IMR-90 (cell line): ENCODE measurements around the gene ZNF44. TPM values are rescaled to one million over a fixed set of nuclear protein-coding genes. Genes with fewer than 3 reads are reported as not detected.

ENCODE experiments used
- ATAC-seq: fragments of 200-7000 bp; cut with Tn5 transposase; 2 replicates; pipeline ENCODE4 v1.9.1; 2020; ENCODE audit warnings: low read depth, mild to moderate bottlenecking, moderate library complexity
- BruUV-seq: library from RNA; stranded (reverse); fragments of 400-500 nt; replicated peaks from 2 replicates; lab custom pipeline; 2021; lab: Mats Ljungman, UMichigan
- CTCF ChIA-PET: fragments of 300-600 bp; formaldehyde crosslinking; extraction: SDS; loops from one replicate; lab custom pipeline; 2021; ENCODE audit warnings: antibody characterized with exemption; lab: Yijun Ruan, JAX
- POLR2A ChIA-PET: fragments of 300-600 bp; sonication (Branson Sonifier 250); formaldehyde crosslinking; loops from one replicate; lab custom pipeline; 2022; ENCODE audit warnings: antibody characterized with exemption; ENCODE audit not compliant: unreplicated experiment; lab: Charles Lee
- DNase-seq: peaks from one replicate; pipeline ENCODE4 v3.0.0; 2013
- H2AFZ ChIP-seq: replicated peaks from 2 replicates; pipeline ENCODE3; 2013; ENCODE audit warnings: low read length, mild to moderate bottlenecking; ENCODE audit not compliant: poor library complexity
- H2AK5ac ChIP-seq: 2 replicates; pipeline ENCODE4 v1.6.1; 2013; ENCODE audit warnings: low read depth, low read length, inconsistent platforms
- H2AK9ac ChIP-seq: replicated peaks from 2 replicates; pipeline ENCODE3; 2013; ENCODE audit warnings: mild to moderate bottlenecking, low read depth, low read length, moderate library complexity; ENCODE audit not compliant: poor library complexity
- H2BK120ac ChIP-seq: 2 replicates; pipeline ENCODE4 v1.6.1; 2013; ENCODE audit warnings: low read depth, low read length, inconsistent platforms
- H2BK15ac ChIP-seq: 3 replicates; pipeline ENCODE4 v1.6.1; 2013; ENCODE audit warnings: low read depth, low read length, inconsistent platforms
- H2BK20ac ChIP-seq: 2 replicates; pipeline ENCODE4 v1.6.1; 2013; ENCODE audit warnings: low read depth, mild to moderate bottlenecking, inconsistent platforms, low read length, moderate library complexity
- H2BK5ac ChIP-seq: 2 replicates; pipeline ENCODE4 v1.6.1; 2013; ENCODE audit warnings: mild to moderate bottlenecking, low read depth, low read length, inconsistent platforms; ENCODE audit not compliant: poor library complexity, severe bottlenecking
- H3K14ac ChIP-seq: replicated peaks from 2 replicates; pipeline ENCODE4 v1.6.1; 2013; ENCODE audit warnings: low read depth, low read length, inconsistent platforms
- H3K18ac ChIP-seq: 2 replicates; pipeline ENCODE4 v1.6.1; 2013; ENCODE audit warnings: low read depth, low read length, control low read depth
- H3K23ac ChIP-seq: 2 replicates; pipeline ENCODE4 v1.6.1; 2013; ENCODE audit warnings: low read depth, low read length, inconsistent platforms
- H3K27ac ChIP-seq: 2 replicates; pipeline ENCODE4 v1.5.1; 2013; ENCODE audit warnings: mild to moderate bottlenecking, control low read depth, low read length; ENCODE audit not compliant: insufficient read depth
- H3K27me3 ChIP-seq: 2 replicates; pipeline ENCODE4 v1.6.1; 2013; ENCODE audit warnings: low read length; ENCODE audit not compliant: control insufficient read depth, insufficient read depth
- H3K36me3 ChIP-seq: 2 replicates; pipeline ENCODE4 v1.6.1; 2013; ENCODE audit warnings: low read length, mixed read lengths; ENCODE audit not compliant: control insufficient read depth, insufficient read depth
- H3K4ac ChIP-seq: 2 replicates; pipeline ENCODE4 v1.6.1; 2013; ENCODE audit warnings: low read depth, low read length, inconsistent platforms
- H3K4me1 ChIP-seq: 2 replicates; pipeline ENCODE4 v1.6.1; 2013; ENCODE audit warnings: low read length, mixed read lengths; ENCODE audit not compliant: control insufficient read depth, insufficient read depth
- H3K4me2 ChIP-seq: 2 replicates; pipeline ENCODE4 v1.6.1; 2013; ENCODE audit warnings: low read depth, mild to moderate bottlenecking, control low read depth, low read length, moderate library complexity
- H3K4me3 ChIP-seq: 2 replicates; pipeline ENCODE4 v1.5.1; 2013; ENCODE audit warnings: low read depth, mild to moderate bottlenecking, control low read depth, low read length, moderate library complexity; ENCODE audit not compliant: insufficient read depth
- H3K56ac ChIP-seq: 2 replicates; pipeline ENCODE4 v1.6.1; 2013; ENCODE audit warnings: low read length, inconsistent platforms; ENCODE audit not compliant: insufficient read depth; ENCODE audit errors: extremely low read depth
- H3K79me1 ChIP-seq, 2 experiments: 2 replicates each; pipeline ENCODE4 v1.6.1; 2013; ENCODE audit warnings: low read length in 2 of 2, inconsistent platforms in 1 of 2, low read depth in 1 of 2
- H3K9ac ChIP-seq: 2 replicates; pipeline ENCODE4 v1.6.1; 2013; ENCODE audit warnings: low read depth, low read length, control low read depth
- H3K9me1 ChIP-seq: 2 replicates; pipeline ENCODE4 v1.6.1; 2013; ENCODE audit warnings: low read length, inconsistent platforms; ENCODE audit not compliant: insufficient read depth
- H3K9me3 ChIP-seq: 2 replicates; pipeline ENCODE4 v1.6.1; 2013; ENCODE audit warnings: low read length; ENCODE audit not compliant: control insufficient read depth, insufficient read depth
- H4K20me1 ChIP-seq: 2 replicates; pipeline ENCODE4 v1.6.1; 2013; ENCODE audit warnings: low read length, inconsistent platforms; ENCODE audit not compliant: insufficient read depth
- H4K5ac ChIP-seq: 2 replicates; pipeline ENCODE4 v1.6.1; 2013; ENCODE audit warnings: mild to moderate bottlenecking, low read depth, low read length, control low read depth
- H4K8ac ChIP-seq, 2 experiments: 2 replicates each; pipeline ENCODE4 v1.6.1; 2013; ENCODE audit warnings: low read depth in 2 of 2, low read length in 2 of 2, control low read depth in 1 of 2, inconsistent platforms in 1 of 2
- H4K91ac ChIP-seq: 2 replicates; pipeline ENCODE4 v1.6.1; 2013; ENCODE audit warnings: low read depth, low read length, inconsistent platforms; ENCODE audit not compliant: insufficient read depth
- BHLHE40 ChIP-seq: fragments of 150-350 bp; IDR thresholded peaks from 2 replicates; pipeline ENCODE4 v1.6.1; 2016; ENCODE audit warnings: mild to moderate bottlenecking, low read depth, low read length
- CEBPB ChIP-seq: IDR thresholded peaks from 2 replicates; pipeline ENCODE4 v1.6.1; 2012; ENCODE audit warnings: low read depth, low read length, improper control_type of control experiment
- CHD1 ChIP-seq: IDR thresholded peaks from 2 replicates; pipeline ENCODE4 v1.6.1; 2012; ENCODE audit warnings: low read depth, low read length, improper control_type of control experiment
- CTCF ChIP-seq: conservative IDR thresholded peaks from 2 replicates; pipeline ENCODE4 v1.5.1; 2012; ENCODE audit warnings: mild to moderate bottlenecking, low read depth, low read length, improper control_type of control experiment
- ELK1 ChIP-seq: fragments of 150-350 bp; IDR thresholded peaks from 2 replicates; pipeline ENCODE4 v1.6.1; 2016; ENCODE audit warnings: low read depth, mild to moderate bottlenecking, low read length, moderate library complexity, borderline replicate concordance
- FOS ChIP-seq: fragments of 150-350 bp; IDR thresholded peaks from 2 replicates; pipeline ENCODE4 v1.6.1; 2016; ENCODE audit warnings: low read depth, low read length
- MAFK ChIP-seq: IDR thresholded peaks from 2 replicates; pipeline ENCODE4 v1.6.1; 2012; ENCODE audit warnings: low read depth, low read length, improper control_type of control experiment
- MAZ ChIP-seq: IDR thresholded peaks from 2 replicates; pipeline ENCODE4 v1.6.1; 2012; ENCODE audit warnings: low read depth, mild to moderate bottlenecking, low read length, improper control_type of control experiment, moderate library complexity, borderline replicate concordance
- MXI1 ChIP-seq: IDR thresholded peaks from 2 replicates; pipeline ENCODE4 v1.6.1; 2012; ENCODE audit warnings: low read depth, mild to moderate bottlenecking, low read length, moderate library complexity, borderline replicate concordance
- NFE2L2 ChIP-seq: fragments of 150-350 bp; IDR thresholded peaks from 2 replicates; pipeline ENCODE4 v1.6.1; 2016; ENCODE audit warnings: low read depth, mild to moderate bottlenecking, low read length
- POLR2A ChIP-seq: IDR thresholded peaks from 2 replicates; pipeline ENCODE4 v1.6.1; 2012; ENCODE audit warnings: mild to moderate bottlenecking, low read depth, low read length
- RAD21 ChIP-seq: IDR thresholded peaks from 2 replicates; pipeline ENCODE4 v1.6.1; 2012; ENCODE audit warnings: low read length, improper control_type of control experiment
- RCOR1 ChIP-seq: IDR thresholded peaks from 2 replicates; pipeline ENCODE4 v1.6.1; 2012; ENCODE audit warnings: mild to moderate bottlenecking, low read length, improper control_type of control experiment; ENCODE audit not compliant: insufficient replicate concordance
- RFX5 ChIP-seq: IDR thresholded peaks from 2 replicates; pipeline ENCODE4 v1.8.0; 2012; ENCODE audit warnings: low read depth, mild to moderate bottlenecking, low read length, moderate library complexity
- SMC3 ChIP-seq: fragments of 150-350 bp; IDR thresholded peaks from 2 replicates; pipeline ENCODE4 v1.6.1; 2016; ENCODE audit warnings: low read depth, mild to moderate bottlenecking, antibody characterized with exemption, low read length, moderate library complexity
- USF2 ChIP-seq: fragments of 150-350 bp; IDR thresholded peaks from 2 replicates; pipeline ENCODE4 v1.6.1; 2017; ENCODE audit warnings: mild to moderate bottlenecking, antibody characterized with exemption, low read length, low read depth
- whole genome bisulfite sequencing, 2 experiments: methylation state at CpG; one replicate each; pipeline versions ENCODE4 v1.1.5 to v1.1.7; 2013; ENCODE audit warnings: missing lambda C conversion rate in 2 of 2; ENCODE audit not compliant: insufficient read length in 1 of 2; ENCODE audit errors: extremely low coverage in 2 of 2; 5-methylcytosine and 5-hydroxymethylcytosine counted together
- dilution Hi-C: fragments of 300-500 bp; cut with HindIII; formaldehyde crosslinking; loops from one replicate; pipeline ENCODE4 v1.14.3; 2018; ENCODE audit warnings: low sequenced_read_pairs; ENCODE audit not compliant: unreplicated experiment
- in situ Hi-C: fragments of 300-500 bp; cut with MboI; formaldehyde crosslinking; loops from 3 replicates; pipeline ENCODE4 v1.14.3; 2019; ENCODE audit warnings: low sequenced_read_pairs, inconsistent platforms, mixed read lengths
- intact Hi-C: fragments of 100-400 bp; cut with micrococcal nuclease; formaldehyde crosslinking; loops from 2 replicates; pipeline ENCODE4 v1.10.0; 2022
- polyA plus RNA-seq, 3 experiments: library from polyadenylated mRNA; depleted of rRNA; stranded (reverse); fragments of >200 nt; gene quantifications; 2 replicates each; pipeline ENCODE4 v1.2.3, GENCODE V29; 2012; ENCODE audit warnings: low replicate concordance in 1 of 3
- total RNA-seq: library from RNA; depleted of rRNA; stranded (reverse); fragments of >200 nt; gene quantifications from 2 replicates; pipeline ENCODE4 v1.2.3, GENCODE V29; 2012

ZNF44 gene
- total and polyA plus RNA-seq, 2 of the 4 experiments (the other 2 are of a cell fraction), result 3.5 to 6.6 TPM

GRCh38 chr19:12265921-12266704 is 28.6 kb downstream of the ZNF44 start:
- no peak overlapping the region for H3K4me2 ChIP-seq
- H3K56ac ChIP-seq, result no peak overlapping the region
- H3K18ac ChIP-seq, result no peak overlapping the region
- H3K9me3 ChIP-seq, result peaks cover 59% of the 10 kb centered on the region
- no peak overlapping the region for H3K14ac ChIP-seq
- no peak overlapping the region for H3K27ac ChIP-seq
- dilution Hi-C loops, result no loop called here
- 84% methylated on average over 6 of the region's 46 CpGs; no CpG with 5 or more reads in 1 of the 2 experiments for WGBS, 2 experiments
- no peak overlapping the region for H2AFZ ChIP-seq
- no peak overlapping the region for H2AK5ac ChIP-seq
- ChIA-PET CTCF (no interaction called here), POLR2A (no interaction called here)
- H2BK5ac ChIP-seq, result no peak overlapping the region
- no peak overlapping the region for H2AK9ac ChIP-seq
- H4K91ac ChIP-seq, result no peak overlapping the region
- no peak for ATAC-seq
- no peak overlapping the region for H3K4ac ChIP-seq
- no peak overlapping the region for H3K4me3 ChIP-seq
- H2BK20ac ChIP-seq, result no peak overlapping the region
- no peaks in the 10 kb centered on the region; a peak in 1 of 4 replicates for H3K79me1 ChIP-seq
- BruUV-seq, result no TSS peak
- H4K20me1 ChIP-seq, result no peaks in the 10 kb centered on the region
- no peak overlapping the region for H3K9ac ChIP-seq
- no peak overlapping the region for H2BK120ac ChIP-seq
- H3K9me1 ChIP-seq, result no peaks in the 10 kb centered on the region
- no peak for TF ChIP-seq MAFK
- TF ChIP-seq CTCF, result no peak
- no peak for TF ChIP-seq MAZ
- no peak for TF ChIP-seq NFE2L2
- no peak for TF ChIP-seq POLR2A
- no peak for TF ChIP-seq BHLHE40
- TF ChIP-seq RFX5, result no peak
- TF ChIP-seq CHD1, result no peak
- TF ChIP-seq RAD21, result no peak
- TF ChIP-seq ELK1, result no peak
- no peak for TF ChIP-seq FOS
- no peak for TF ChIP-seq SMC3
- TF ChIP-seq MXI1, result no peak
- TF ChIP-seq CEBPB, result no peak
- TF ChIP-seq USF2, result no peak
- TF ChIP-seq RCOR1, result no peak
- intact Hi-C loops, result no loop called here
- H3K23ac ChIP-seq, result no peak overlapping the region
- no peak overlapping the region for H4K5ac ChIP-seq
- no peak for DNase-seq
- no peaks in the 10 kb centered on the region for H3K4me1 ChIP-seq
- in situ Hi-C loops, result no loop called here
- H3K36me3 ChIP-seq, result peaks cover 4% of the 10 kb centered on the region
- no peak overlapping the region for H4K8ac ChIP-seq
- no peaks in the 10 kb centered on the region for H3K27me3 ChIP-seq
- no peak overlapping the region for H2BK15ac ChIP-seq
